HepG2 (cell line): ENCODE data around the gene UBTF. TPM values are rescaled to one million over a fixed set of nuclear protein-coding genes. Genes with fewer than 3 reads are reported as not detected.

Source experiments
- ATAC-seq: fragments of 200-7000 bp; cut with Tn5 transposase; 3 replicates; pipeline ENCODE4 v1.9.1; 2020; ENCODE audit warnings: mild to moderate bottlenecking, moderate library complexity
- BruUV-seq: library from RNA; stranded (reverse); fragments of 400-500 nt; replicated peaks from 2 replicates; lab custom pipeline; 2021; lab: Mats Ljungman, UMichigan
- CTCF ChIA-PET: fragments of 300-600 bp; formaldehyde crosslinking; extraction: SDS; loops from one replicate; lab custom pipeline; 2021; ENCODE audit warnings: low total read pairs, inconsistent platforms, low intra/inter-chr PET ratio; lab: Yijun Ruan, JAX
- POLR2A ChIA-PET: fragments of 350-600 bp; sonication (Branson Sonifier 250); formaldehyde crosslinking; loops from one replicate; lab custom pipeline; 2020; ENCODE audit warnings: antibody characterized with exemption, inconsistent platforms; lab: Yijun Ruan, JAX
- DNase-seq: peaks from one replicate; pipeline ENCODE4 v3.0.0-alpha.2; 2015; ENCODE audit warnings: low spot score
- FAIRE-seq: peaks from 3 replicates; lab custom pipeline; 2011; peaks lifted over from hg19 to GRCh38; lab: Jason Lieb, UNC
- H2AFZ ChIP-seq: one replicate; pipeline ENCODE4 v1.6.1; 2011; ENCODE audit warnings: low read length, inconsistent platforms
- H3K27ac ChIP-seq: fragments of 300-600 bp; 3 replicates; pipeline ENCODE4 v1.8.0; 2011; ENCODE audit warnings: mixed run types, mild to moderate bottlenecking, mixed read lengths, low read length, inconsistent platforms; ENCODE audit not compliant: insufficient read depth; ENCODE audit errors: extremely low read length
- H3K27me3 ChIP-seq, 2 experiments: fragments of 200-600 bp in 1 of 2; 2 replicates in 1 of 2; 3 replicates in 1 of 2; pipeline versions ENCODE4 v1.6.0 to v1.8.0; 2011; ENCODE audit warnings: low read length in 2 of 2, mild to moderate bottlenecking in 2 of 2, moderate library complexity in 2 of 2, inconsistent platforms in 1 of 2; ENCODE audit not compliant: insufficient read depth in 2 of 2, control insufficient read depth in 1 of 2
- H3K36me3 ChIP-seq, 2 experiments: fragments of 200-600 bp in 1 of 2; replicated peaks in 1 of 2; 2 replicates in 1 of 2; 3 replicates in 1 of 2; pipeline versions ENCODE4 v1.5.1 to v1.8.0; 2011; ENCODE audit warnings: low read length in 2 of 2, inconsistent platforms in 1 of 2; ENCODE audit not compliant: insufficient read depth in 2 of 2, control insufficient read depth in 1 of 2
- H3K4me1 ChIP-seq: 2 replicates; pipeline ENCODE4 v1.5.1; 2012; ENCODE audit warnings: low read length, inconsistent platforms; ENCODE audit not compliant: insufficient read depth
- H3K4me2 ChIP-seq: 2 replicates; pipeline ENCODE4 v1.6.0; 2011; ENCODE audit warnings: low read depth, low read length, inconsistent platforms
- H3K4me3 ChIP-seq, 3 experiments: fragments of 200-600 bp in 1 of 3; sonication (generic), shearing (Covaris generic) in 1 of 3; replicated peaks in 1 of 3; 2 replicates each; pipeline ENCODE4 v1.5.1; 2011 to 2016; ENCODE audit warnings: low read length in 3 of 3, inconsistent platforms in 2 of 3, low read depth in 2 of 3, mild to moderate bottlenecking in 2 of 3, control low read depth in 1 of 3, mixed read lengths in 1 of 3; ENCODE audit not compliant: insufficient read depth in 1 of 3
- H3K79me2 ChIP-seq: one replicate; pipeline ENCODE4 v1.6.1; 2011; ENCODE audit warnings: low read length, inconsistent platforms; ENCODE audit not compliant: insufficient read depth
- H3K9ac ChIP-seq: 2 replicates; pipeline ENCODE4 v1.6.0; 2011; ENCODE audit warnings: mild to moderate bottlenecking, low read depth, low read length, inconsistent platforms; ENCODE audit not compliant: insufficient read depth
- H3K9me3 ChIP-seq: 2 replicates; pipeline ENCODE4 v1.5.1; 2012; ENCODE audit warnings: mild to moderate bottlenecking, low read length
- H4K20me1 ChIP-seq: 2 replicates; pipeline ENCODE4 v1.6.0; 2011; ENCODE audit warnings: inconsistent platforms, mild to moderate bottlenecking, low read length, moderate library complexity; ENCODE audit not compliant: insufficient read depth
- ATF7 ChIP-seq, 2 experiments: fragments of 450-650 bp in 1 of 2; sonication (generic) in 1 of 2; formaldehyde crosslinking in 1 of 2; IDR thresholded peaks; 2 replicates each; pipeline versions ENCODE4 v1.4.0 to v1.6.1; 2016 to 2020; ENCODE audit warnings: antibody characterized with exemption in 1 of 2, mild to moderate bottlenecking in 1 of 2, missing genetic modification reagents in 1 of 2
- CBX2 ChIP-seq, 2 experiments: fragments of 200-600 bp in 1 of 2; sonication (generic); formaldehyde crosslinking in 1 of 2; IDR thresholded peaks; 2 replicates each; pipeline versions ENCODE4 v1.7.0 to v1.8.1; 2018 to 2022; ENCODE audit warnings: low read depth in 2 of 2, low read length in 1 of 2, mild to moderate bottlenecking in 1 of 2, missing genetic modification reagents in 1 of 2
- DZIP1 ChIP-seq: sonication (generic); formaldehyde crosslinking; IDR thresholded peaks from 2 replicates; pipeline ENCODE4 v1.5.0; 2020; ENCODE audit warnings: mild to moderate bottlenecking, missing genetic modification reagents
- ELK4 ChIP-seq: sonication (generic); formaldehyde crosslinking; IDR thresholded peaks from 2 replicates; pipeline ENCODE4 v1.9.0; 2021; ENCODE audit warnings: missing genetic modification reagents, borderline replicate concordance
- GZF1 ChIP-seq: sonication (generic); formaldehyde crosslinking; IDR thresholded peaks from 2 replicates; pipeline ENCODE4 v1.5.1; 2020; ENCODE audit warnings: mild to moderate bottlenecking, missing genetic modification reagents
- HMG20B ChIP-seq: conservative IDR thresholded peaks from 2 replicates; pipeline ENCODE4 v1.6.1; 2016; ENCODE audit warnings: missing genetic modification reagents, missing compliant biosample characterization
- KAT8 ChIP-seq: IDR thresholded peaks from 2 replicates; pipeline ENCODE4 v1.6.1; 2016; ENCODE audit warnings: missing genetic modification reagents, missing compliant biosample characterization
- MNT ChIP-seq: fragments of 450-650 bp; IDR thresholded peaks from 2 replicates; pipeline ENCODE4 v1.6.1; 2016
- MXD1 ChIP-seq: sonication (generic); formaldehyde crosslinking; IDR thresholded peaks from 2 replicates; pipeline ENCODE4 v1.4.0; 2020; ENCODE audit warnings: mild to moderate bottlenecking, missing genetic modification reagents
- NR3C1 ChIP-seq: sonication (generic); formaldehyde crosslinking; IDR thresholded peaks from 2 replicates; pipeline ENCODE4 v1.4.0; 2020; ENCODE audit warnings: missing genetic modification reagents
- PRPF4 ChIP-seq: fragments of 200-400 bp; formaldehyde crosslinking; IDR thresholded peaks from 2 replicates; pipeline ENCODE4 v1.6.1; 2016; ENCODE audit warnings: low read length, low read depth; ENCODE audit not compliant: poor library complexity, severe bottlenecking
- SMAD3 ChIP-seq: sonication (generic); formaldehyde crosslinking; IDR thresholded peaks from 2 replicates; pipeline ENCODE4 v1.4.0; 2020; ENCODE audit warnings: missing genetic modification reagents
- ZFP37 ChIP-seq: sonication (generic); formaldehyde crosslinking; IDR thresholded peaks from 2 replicates; pipeline ENCODE4 v1.4.0; 2020; ENCODE audit warnings: missing genetic modification reagents, borderline replicate concordance
- ZNF232 ChIP-seq: sonication (generic); formaldehyde crosslinking; IDR thresholded peaks from 2 replicates; pipeline ENCODE4 v1.4.0; 2020; ENCODE audit warnings: missing genetic modification reagents, borderline replicate concordance
- ZNF337 ChIP-seq: sonication (generic); formaldehyde crosslinking; IDR thresholded peaks from 2 replicates; pipeline ENCODE4 v1.5.1; 2020; ENCODE audit warnings: missing genetic modification reagents, low read depth, mild to moderate bottlenecking, borderline replicate concordance
- ZNF616 ChIP-seq: sonication (generic); formaldehyde crosslinking; IDR thresholded peaks from 2 replicates; pipeline ENCODE4 v1.5.0; 2020; ENCODE audit warnings: low read depth, mild to moderate bottlenecking, missing genetic modification reagents
- ZNF773 ChIP-seq: sonication (generic); formaldehyde crosslinking; IDR thresholded peaks from 2 replicates; pipeline ENCODE4 v1.4.0; 2020; ENCODE audit warnings: missing genetic modification reagents, borderline replicate concordance
- ZNF790 ChIP-seq: sonication (generic); formaldehyde crosslinking; IDR thresholded peaks from 2 replicates; pipeline ENCODE4 v1.8.0; 2022; ENCODE audit warnings: missing genetic modification reagents, mild to moderate bottlenecking, borderline replicate concordance
- WGBS: methylation state at CpG from one replicate; pipeline ENCODE4 v1.1.6; 2017; ENCODE audit warnings: low lambda C conversion rate; 5-methylcytosine and 5-hydroxymethylcytosine counted together
- in situ Hi-C: cut with HindIII; loops from 2 replicates; pipeline ENCODE4 v1.10.0; 2017; ENCODE audit warnings: low pct_unique_long_range_greater_than_20kb; ENCODE audit not compliant: extremely low pct_ligation_motif_present
- intact Hi-C: fragments of 100-400 bp; cut with micrococcal nuclease; formaldehyde crosslinking; loops from one replicate; pipeline ENCODE4 v1.10.0; 2022; ENCODE audit not compliant: unreplicated experiment
- polyA plus RNA-seq, 8 experiments: library from polyadenylated mRNA; depleted of rRNA in 3 of 8; stranded (reverse) in 7 of 8; unstranded in 1 of 8; fragments of >200 nt; fragmentation: Illumina TruSeq in 4 of 8; extraction: Trizol in 4 of 8; gene quantifications; 2 replicates each; pipeline versions ENCODE4 v1.2.1 to v1.2.3, GENCODE V29; 2011 to 2016; ENCODE audit warnings: low read depth in 4 of 8, missing spikeins in 1 of 8, mixed read lengths in 1 of 8; ENCODE audit not compliant: insufficient read depth in 1 of 8
- total RNA-seq, 5 experiments: library from RNA; depleted of rRNA; stranded (reverse); fragments of >200 nt; fragmentation: Illumina TruSeq; extraction: Trizol; gene quantifications; 2 replicates each; pipeline ENCODE4 v1.2.3, GENCODE V29; 2016; ENCODE audit warnings: low read depth in 1 of 5

UBTF gene
- total and polyA plus RNA-seq, 2 of the 13 experiments (the other 11 are each of a cell fraction or from before 2014, with no cell fraction given), result 15.2 to 60.9 TPM

- TF ChIP-seq MXD1 (no peak), ZNF616 (no peak)
These were observed 9.6 kb downstream of the UBTF start (continued) for GRCh38 chr17:44209786-44210341.

GRCh38 chr17:44207743-44208142, 11.7 kb downstream of the UBTF start:
- FAIRE-seq (no peak), DNase-seq (no peak), ATAC-seq (no peak)
- Histone ChIP-seq H3K27me3 (no peaks in the 10 kb centered on the region), H3K9ac (no peak overlapping the region), H3K36me3 (peaks cover 22 to 46% of the 10 kb centered on the region in 2 experiments), H3K4me1 (peaks cover 14% of the 10 kb centered on the region; the same call in 1 of the 2 replicates), H4K20me1 (no peaks in the 10 kb centered on the region), H3K27ac (no peak overlapping the region), H3K9me3 (no peaks in the 10 kb centered on the region), H3K4me3 (no peak overlapping the region), H2AFZ (no peak overlapping the region), H3K79me2 (no peaks in the 10 kb centered on the region), H3K4me2 (no peak overlapping the region)
- in situ Hi-C loops (no loop called here), intact Hi-C loops (no loop called here)
- WGBS, result 100% methylated on average over 5 of the region's 5 CpGs
- ChIA-PET POLR2A (no interaction called here), CTCF (no interaction called here)
- no TSS peak for BruUV-seq
- TF ChIP-seq ZNF337 (CRISPR knock-in tag), result no peak
- no peak for TF ChIP-seq ZNF790 (CRISPR knock-in tag)
- TF ChIP-seq HMG20B (CRISPR knock-in tag), result no peak
- no peak for TF ChIP-seq PRPF4
- TF ChIP-seq GZF1 (CRISPR knock-in tag), result no peak
- no peak for TF ChIP-seq NR3C1
- no peak for TF ChIP-seq SMAD3 (CRISPR knock-in tag)
- no peak for TF ChIP-seq DZIP1 (CRISPR knock-in tag)
- no peak for TF ChIP-seq ELK4
- TF ChIP-seq ZNF773 (CRISPR knock-in tag), result no peak
- no peak for TF ChIP-seq MNT
- TF ChIP-seq KAT8 (CRISPR knock-in tag), result no peak
- no peak for TF ChIP-seq ZFP37
- no peak for TF ChIP-seq CBX2 (IDR thresholded peaks at IDR 0.05; ENCODE audit: low read depth, low read length)
- TF ChIP-seq CBX2 (CRISPR knock-in tag; IDR thresholded peaks at IDR 0.05; ENCODE audit: low read depth), result no peak
- TF ChIP-seq ATF7 (IDR thresholded peaks at IDR 0.05), result no peak
- no peak for TF ChIP-seq ATF7 (CRISPR knock-in tag; IDR thresholded peaks at IDR 0.05)
- no peak for TF ChIP-seq ZNF232 (CRISPR knock-in tag)
